GM12873 (cell line): ENCODE results near the gene ZKSCAN8.

Experiments used
- TF ChIP-seq, protein P1 (sequence below): IDR thresholded peaks from 2 replicates; pipeline ENCODE4 v1.5.1; 2012; ENCODE audit warnings: low read depth, mild to moderate bottlenecking, moderate library complexity, low read length, control low read depth; ENCODE audit not compliant: insufficient read depth; ENCODE audit errors: missing control alignments

ZKSCAN8 gene

DNA sequence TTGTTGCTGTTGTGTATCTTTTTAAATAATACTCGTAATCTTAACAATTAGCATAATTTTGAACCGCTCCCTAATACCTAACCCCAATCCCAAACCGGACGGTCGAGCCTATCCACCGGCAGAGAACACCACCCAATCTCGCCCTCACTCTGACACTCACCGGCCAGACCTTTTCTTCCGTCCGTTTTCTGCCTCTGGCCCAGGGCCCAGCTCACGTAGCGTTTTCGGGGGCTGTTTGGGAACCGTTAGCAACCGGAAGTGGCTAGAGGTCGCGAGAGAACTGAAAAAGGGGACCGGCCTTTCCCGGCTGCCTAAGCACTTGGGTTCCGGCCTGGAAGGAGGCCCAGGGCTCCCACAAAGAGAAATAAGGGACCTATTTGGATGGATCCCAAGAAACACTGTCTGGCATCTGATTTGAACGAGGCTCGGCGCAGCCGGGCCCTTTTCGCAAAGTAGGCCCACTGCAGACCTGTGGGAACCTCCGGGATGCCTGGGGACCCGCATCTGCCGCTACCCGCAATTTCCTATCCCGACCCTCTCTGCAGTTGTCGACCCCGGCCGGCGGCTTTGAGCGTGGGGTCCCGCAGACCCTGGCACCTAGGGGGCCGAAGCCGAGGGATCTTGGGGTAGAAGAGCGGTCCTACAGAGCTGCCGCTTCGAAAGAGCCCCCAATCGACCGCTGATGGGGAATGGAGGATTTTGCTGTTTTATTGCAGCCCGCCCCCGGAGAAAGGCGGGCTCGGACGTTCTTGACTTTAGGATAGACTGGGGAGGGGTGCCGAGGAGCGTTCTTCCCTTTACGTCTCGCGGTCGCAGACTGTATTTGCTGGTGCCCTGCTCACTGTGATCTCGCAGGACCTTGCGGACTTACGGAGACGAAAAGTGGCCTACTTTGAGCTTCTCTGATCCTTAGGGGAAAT, 4.8 kb upstream of the ZKSCAN8 start:
- TF ChIP-seq, protein P1, sequence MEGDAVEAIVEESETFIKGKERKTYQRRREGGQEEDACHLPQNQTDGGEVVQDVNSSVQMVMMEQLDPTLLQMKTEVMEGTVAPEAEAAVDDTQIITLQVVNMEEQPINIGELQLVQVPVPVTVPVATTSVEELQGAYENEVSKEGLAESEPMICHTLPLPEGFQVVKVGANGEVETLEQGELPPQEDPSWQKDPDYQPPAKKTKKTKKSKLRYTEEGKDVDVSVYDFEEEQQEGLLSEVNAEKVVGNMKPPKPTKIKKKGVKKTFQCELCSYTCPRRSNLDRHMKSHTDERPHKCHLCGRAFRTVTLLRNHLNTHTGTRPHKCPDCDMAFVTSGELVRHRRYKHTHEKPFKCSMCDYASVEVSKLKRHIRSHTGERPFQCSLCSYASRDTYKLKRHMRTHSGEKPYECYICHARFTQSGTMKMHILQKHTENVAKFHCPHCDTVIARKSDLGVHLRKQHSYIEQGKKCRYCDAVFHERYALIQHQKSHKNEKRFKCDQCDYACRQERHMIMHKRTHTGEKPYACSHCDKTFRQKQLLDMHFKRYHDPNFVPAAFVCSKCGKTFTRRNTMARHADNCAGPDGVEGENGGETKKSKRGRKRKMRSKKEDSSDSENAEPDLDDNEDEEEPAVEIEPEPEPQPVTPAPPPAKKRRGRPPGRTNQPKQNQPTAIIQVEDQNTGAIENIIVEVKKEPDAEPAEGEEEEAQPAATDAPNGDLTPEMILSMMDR = no peak

DNA sequence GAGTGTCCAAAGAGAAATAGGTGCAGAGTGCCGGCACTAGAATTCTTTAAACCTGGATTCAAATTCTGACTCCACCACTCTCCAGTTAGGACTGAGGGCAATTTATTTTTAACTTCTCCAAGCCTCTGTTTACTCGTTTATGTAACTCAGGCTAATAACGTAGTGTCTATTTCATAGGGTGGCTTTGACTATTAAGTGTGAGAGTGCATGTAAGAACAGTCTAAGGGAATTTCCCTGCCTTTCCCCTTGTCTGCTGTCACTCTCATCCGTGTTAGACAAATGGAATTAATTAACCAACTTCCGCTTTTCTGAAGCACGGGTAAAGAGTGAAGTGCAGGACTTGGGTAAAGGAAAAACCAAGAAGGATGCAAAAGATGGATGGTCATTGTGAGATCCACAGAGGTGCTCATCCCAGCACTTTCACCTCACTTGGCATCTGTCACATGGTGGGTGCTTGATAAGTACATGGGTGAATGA, 4.1 kb upstream of the ZKSCAN8 start:
- TF ChIP-seq, protein P1 = no peak

DNA sequence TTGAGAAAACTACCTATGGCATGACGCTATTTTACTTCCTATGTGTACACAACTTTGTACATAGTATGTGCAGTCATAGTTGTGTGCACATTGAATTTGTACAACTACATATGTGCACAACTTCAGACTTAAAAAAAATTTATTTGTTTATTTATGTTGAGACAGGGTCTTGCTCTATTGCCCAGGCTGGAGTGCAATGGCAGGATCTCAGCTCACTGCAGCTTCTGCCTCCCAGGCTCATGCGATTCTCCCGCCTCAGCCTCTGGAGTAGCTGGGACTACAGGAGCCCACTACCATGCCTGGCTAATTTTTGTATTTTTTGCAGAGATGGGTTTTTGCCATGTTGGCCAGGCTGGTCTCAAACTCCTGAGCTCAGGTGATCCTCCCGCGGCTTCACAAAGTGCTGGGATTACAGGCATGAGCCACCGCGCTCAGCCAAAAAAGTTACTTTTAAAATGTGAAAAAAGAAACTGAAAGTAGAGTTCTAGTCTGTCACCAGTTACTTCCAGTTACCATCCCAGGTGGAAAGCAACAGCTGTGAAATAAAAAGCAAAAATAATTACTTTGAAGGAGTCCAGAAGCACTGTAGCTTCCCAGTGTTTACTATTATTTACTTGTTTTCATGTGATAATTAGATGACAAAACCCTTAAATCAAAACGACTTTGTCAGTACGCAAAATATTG, 1.7 kb upstream of the ZKSCAN8 start:
- TF ChIP-seq, protein P1 = no peak

DNA sequence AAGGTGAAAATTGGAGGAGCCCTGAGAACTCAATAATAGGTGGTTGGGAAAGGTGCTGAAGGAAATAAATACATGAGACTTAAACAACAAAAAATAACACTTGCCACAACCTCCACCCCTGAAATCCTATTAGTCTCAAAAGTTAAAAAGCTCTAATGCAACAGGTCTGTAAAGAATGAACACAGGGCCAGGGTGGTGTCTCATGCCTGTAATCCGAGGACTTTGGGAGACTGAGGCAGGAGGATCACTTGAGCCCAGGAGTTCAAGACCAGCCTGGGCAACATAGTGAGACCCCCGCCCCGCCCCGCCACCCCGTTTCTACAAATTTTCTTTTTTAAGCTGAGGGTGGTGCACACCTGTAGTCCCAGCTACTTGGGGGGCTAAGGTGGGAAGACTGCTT, 1.1 kb upstream of the ZKSCAN8 start:
- TF ChIP-seq, protein P1 = no peak

DNA sequence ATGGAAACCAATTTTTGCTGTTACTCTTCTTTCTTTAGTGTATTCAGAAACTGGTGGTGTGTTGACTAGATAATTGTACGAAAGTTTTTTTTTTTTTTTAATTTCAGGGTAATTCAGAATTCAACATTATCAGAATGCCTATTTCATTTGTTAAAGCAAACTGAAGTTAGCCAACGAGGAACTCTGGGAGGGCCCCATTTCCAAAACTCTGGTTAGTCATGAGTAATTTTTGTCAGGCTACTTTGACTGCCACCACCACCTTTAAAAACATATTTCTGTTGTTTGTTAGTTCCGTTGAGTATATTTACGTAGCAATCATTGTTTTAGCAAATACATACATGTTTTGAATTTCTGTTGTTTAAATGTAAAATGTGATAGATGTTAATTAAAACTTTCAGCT, 763 bp downstream of the ZKSCAN8 start:
- TF ChIP-seq, protein P1 = no peak

DNA sequence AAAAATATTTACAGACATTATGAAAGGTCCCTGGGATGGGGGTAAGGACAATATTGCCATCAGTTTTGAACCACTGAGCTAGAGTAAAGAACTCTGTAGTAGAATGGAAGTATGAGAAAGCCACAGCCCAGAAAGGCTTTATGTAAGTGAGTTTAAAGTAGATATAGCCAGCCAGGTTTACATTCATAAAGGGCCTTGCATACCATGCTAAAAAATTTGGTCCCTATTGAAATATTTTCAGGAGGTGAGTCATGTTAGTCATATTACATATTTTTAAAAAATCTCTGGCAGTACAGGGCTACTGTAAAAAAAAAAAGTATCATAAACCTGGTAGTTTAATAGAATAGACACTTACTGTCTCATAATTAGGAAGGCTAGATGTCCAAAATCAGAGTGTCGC, 3.5 kb downstream of the ZKSCAN8 start:
- TF ChIP-seq, protein P1 = no peak

DNA sequence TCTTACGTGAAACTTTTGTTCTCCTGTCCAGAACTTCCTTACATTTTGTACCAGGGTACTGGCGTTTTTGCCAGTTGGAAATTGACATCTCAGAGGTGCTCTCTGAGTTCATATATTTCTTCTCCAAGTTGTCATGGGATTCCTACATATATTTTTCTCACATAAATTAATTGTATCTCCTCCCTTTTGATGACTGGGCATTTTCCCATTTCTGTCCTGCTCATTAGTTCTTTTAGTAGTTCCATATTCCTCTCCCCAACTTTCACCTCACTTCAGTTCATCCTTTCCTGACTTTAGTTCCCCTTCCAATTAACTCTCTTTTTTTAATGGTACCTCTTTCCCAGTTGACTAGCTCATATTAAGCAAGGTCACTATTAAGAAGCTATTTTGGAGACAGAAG, 10.8 kb downstream of the ZKSCAN8 start:
- TF ChIP-seq, protein P1 = no peak
